ENCODE results near the gene NLGN1. TPM values are rescaled to one million over a fixed set of nuclear protein-coding genes. Genes with fewer than 3 reads are reported as not detected.

Gene NLGN1
- total RNA-seq, 1 experiment from 2014 or later, result 0.85 TPM

DNA sequence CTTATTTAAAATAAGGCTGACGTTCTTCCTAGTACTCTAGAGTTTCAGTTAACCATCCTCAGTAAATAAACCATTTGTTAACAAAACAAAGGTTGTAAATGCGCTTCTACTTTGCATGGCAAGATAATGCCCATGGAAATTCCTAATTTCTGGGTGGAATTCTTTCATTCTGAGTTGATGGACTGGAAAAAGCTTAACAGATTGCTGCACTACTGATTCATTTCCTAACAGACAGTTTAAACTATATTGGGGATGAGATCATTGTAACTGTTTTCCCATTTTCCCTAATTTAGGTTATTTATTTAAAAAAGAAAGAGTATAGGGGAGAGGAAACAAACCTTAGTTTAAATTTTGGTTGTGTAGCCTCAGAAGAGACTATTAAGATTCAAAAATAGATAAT lies 342.2 kb downstream of the NLGN1 start:
- H3K27ac ChIP-seq (ENCODE audit: low read length), result no peak overlapping the region
- H3K36me3 ChIP-seq (ENCODE audit: control insufficient read depth, insufficient read depth, low read length), result no peaks in the 10 kb centered on the region
- no peak overlapping the region for H3K4me3 ChIP-seq (ENCODE audit: low read depth in 2 of 2, low read length in 2 of 2)
- ChIA-PET POLR2A (no interaction called here), CTCF (no interaction called here)
- intact Hi-C loops (cut with micrococcal nuclease; ENCODE audit: unreplicated experiment), result no loop called here
- DNase-seq (ENCODE audit: low read depth, low spot score), result no peak
- ATAC-seq, result no peak
- TF ChIP-seq, protein P1, sequence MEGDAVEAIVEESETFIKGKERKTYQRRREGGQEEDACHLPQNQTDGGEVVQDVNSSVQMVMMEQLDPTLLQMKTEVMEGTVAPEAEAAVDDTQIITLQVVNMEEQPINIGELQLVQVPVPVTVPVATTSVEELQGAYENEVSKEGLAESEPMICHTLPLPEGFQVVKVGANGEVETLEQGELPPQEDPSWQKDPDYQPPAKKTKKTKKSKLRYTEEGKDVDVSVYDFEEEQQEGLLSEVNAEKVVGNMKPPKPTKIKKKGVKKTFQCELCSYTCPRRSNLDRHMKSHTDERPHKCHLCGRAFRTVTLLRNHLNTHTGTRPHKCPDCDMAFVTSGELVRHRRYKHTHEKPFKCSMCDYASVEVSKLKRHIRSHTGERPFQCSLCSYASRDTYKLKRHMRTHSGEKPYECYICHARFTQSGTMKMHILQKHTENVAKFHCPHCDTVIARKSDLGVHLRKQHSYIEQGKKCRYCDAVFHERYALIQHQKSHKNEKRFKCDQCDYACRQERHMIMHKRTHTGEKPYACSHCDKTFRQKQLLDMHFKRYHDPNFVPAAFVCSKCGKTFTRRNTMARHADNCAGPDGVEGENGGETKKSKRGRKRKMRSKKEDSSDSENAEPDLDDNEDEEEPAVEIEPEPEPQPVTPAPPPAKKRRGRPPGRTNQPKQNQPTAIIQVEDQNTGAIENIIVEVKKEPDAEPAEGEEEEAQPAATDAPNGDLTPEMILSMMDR (IDR thresholded peaks at IDR 0.05), result no peak
- TF ChIP-seq TCF7L2 (IDR thresholded peaks at IDR 0.05; ENCODE audit: low read depth, low read length), result no peak
- H3K27me3 ChIP-seq (ENCODE audit: control insufficient read depth, insufficient read depth, low read length), result no peaks in the 10 kb centered on the region
- in situ Hi-C loops (cut with HindIII; ENCODE audit: low pct_unique_long_range_greater_than_20kb, low sequenced_read_pairs), result no loop called here
- BruUV-seq (replicated peaks), result no TSS peak
- H3K4me1 ChIP-seq (ENCODE audit: control insufficient read depth, insufficient read depth, low read length), result no peaks in the 10 kb centered on the region
- no peaks in the 10 kb centered on the region for H3K9me3 ChIP-seq (ENCODE audit: control insufficient read depth, insufficient read depth, low read depth, low read length)

DNA sequence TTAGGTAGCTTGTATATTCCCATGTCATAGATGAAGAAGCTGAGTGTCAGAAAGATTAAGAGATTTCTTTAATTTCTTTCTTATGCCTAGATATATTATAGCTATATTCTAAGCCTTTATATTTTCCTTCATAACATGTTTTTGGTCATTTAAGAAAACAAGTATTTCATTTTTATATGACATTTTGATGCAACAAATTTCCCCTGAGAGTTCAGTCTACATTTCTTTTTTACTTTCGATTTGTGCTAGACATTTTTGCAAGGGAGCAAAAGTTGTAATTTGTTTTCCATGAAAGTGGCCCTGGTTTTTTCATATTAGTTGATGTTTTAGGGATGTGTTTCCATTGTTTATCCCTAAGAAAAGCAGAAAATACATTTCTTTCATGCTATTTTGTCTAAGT lies 344.9 kb downstream of the NLGN1 start:
- DNase-seq (ENCODE audit: low read depth, low spot score) (no peak), ATAC-seq (no peak)
- POLR2A ChIA-PET, result no interaction called here
- intact Hi-C loops (cut with micrococcal nuclease; ENCODE audit: unreplicated experiment), result no loop called here
- CTCF ChIA-PET, result no interaction called here
- H3K4me3 ChIP-seq (ENCODE audit: low read depth in 2 of 2, low read length in 2 of 2), result no peak overlapping the region
- no TSS peak for BruUV-seq (replicated peaks)
- H3K9me3 ChIP-seq (ENCODE audit: control insufficient read depth, insufficient read depth, low read depth, low read length), result no peaks in the 10 kb centered on the region
- no peaks in the 10 kb centered on the region for H3K27me3 ChIP-seq (ENCODE audit: control insufficient read depth, insufficient read depth, low read length)
- H3K27ac ChIP-seq (ENCODE audit: low read length), result no peak overlapping the region
- H3K36me3 ChIP-seq (ENCODE audit: control insufficient read depth, insufficient read depth, low read length), result no peaks in the 10 kb centered on the region
- TF ChIP-seq REST (IDR thresholded peaks at IDR 0.05; ENCODE audit: insufficient read depth in 1 of 2, low read depth in 2 of 2, low read length in 1 of 2) (no peak), SIN3A (IDR thresholded peaks at IDR 0.05; ENCODE audit: borderline replicate concordance, insufficient read depth, low read depth, low read length) (no peak), POLR2AphosphoS5 (IDR thresholded peaks at IDR 0.05; ENCODE audit: low read depth, low read length) (no peak), TCF7L2 (IDR thresholded peaks at IDR 0.05; ENCODE audit: low read depth, low read length) (no peak)
- TF ChIP-seq, protein P1 (IDR thresholded peaks at IDR 0.05), result no peak
- in situ Hi-C loops (cut with HindIII; ENCODE audit: low pct_unique_long_range_greater_than_20kb, low sequenced_read_pairs), result no loop called here
- H3K4me1 ChIP-seq (ENCODE audit: control insufficient read depth, insufficient read depth, low read length), result no peaks in the 10 kb centered on the region

GRCh38 chr3:173743111-173743510 lies 345.6 kb downstream of the NLGN1 start:
- TF ChIP-seq TCF7L2 (IDR thresholded peaks at IDR 0.05; ENCODE audit: low read depth, low read length) (no peak), REST (IDR thresholded peaks at IDR 0.05; ENCODE audit: insufficient read depth in 1 of 2, low read depth in 2 of 2, low read length in 1 of 2) (no peak), POLR2AphosphoS5 (IDR thresholded peaks at IDR 0.05; ENCODE audit: low read depth, low read length) (no peak), SIN3A (IDR thresholded peaks at IDR 0.05; ENCODE audit: borderline replicate concordance, insufficient read depth, low read depth, low read length) (no peak)
- TF ChIP-seq, protein P1 (IDR thresholded peaks at IDR 0.05), result no peak
- ATAC-seq (no peak), DNase-seq (ENCODE audit: low read depth, low spot score) (no peak)
- Histone ChIP-seq H3K4me1 (ENCODE audit: control insufficient read depth, insufficient read depth, low read length) (no peaks in the 10 kb centered on the region), H3K9me3 (ENCODE audit: control insufficient read depth, insufficient read depth, low read depth, low read length) (no peaks in the 10 kb centered on the region), H3K36me3 (ENCODE audit: control insufficient read depth, insufficient read depth, low read length) (no peaks in the 10 kb centered on the region), H3K4me3 (ENCODE audit: low read depth in 2 of 2, low read length in 2 of 2) (no peak overlapping the region), H3K27ac (ENCODE audit: low read length) (no peak overlapping the region), H3K27me3 (ENCODE audit: control insufficient read depth, insufficient read depth, low read length) (no peaks in the 10 kb centered on the region)
- ChIA-PET CTCF (no interaction called here), POLR2A (no interaction called here)
- BruUV-seq (replicated peaks), result no TSS peak
- in situ Hi-C loops (cut with HindIII; ENCODE audit: low pct_unique_long_range_greater_than_20kb, low sequenced_read_pairs), result no loop called here
- intact Hi-C loops (cut with micrococcal nuclease; ENCODE audit: unreplicated experiment), result no loop called here

All from Panc1 (cell line).